Eye (tissue), 1 donor: Measurements from ENCODE around the gene TMEM204.
A peak's percentile ranks its signal among the peaks of the same experiment; 100 is the strongest.

ENCODE experiments used
- DNase-seq: peaks from one replicate; pipeline ENCODE4 v3.0.0-alpha.2; 2015

Gene TMEM204

GRCh38 chr16:1523581-1524245 is 9.8 kb upstream of the TMEM204 start:
- no peak for DNase-seq

- DNase-seq: no peak
Observed at GRCh38 chr16:1524366-1524765, 9.1 kb upstream of the TMEM204 start.

GRCh38 chr16:1525871-1526607 is 7.4 kb upstream of the TMEM204 start:
- DNase-seq: no peak

- no peak for DNase-seq
Observed at GRCh38 chr16:1526608-1527555, 6.6 kb upstream of the TMEM204 start.

GRCh38 chr16:1527836-1528811 is 5.3 kb upstream of the TMEM204 start:
- DNase-seq: no peak

GRCh38 chr16:1528921-1529537 is 4.4 kb upstream of the TMEM204 start:
- no peak for DNase-seq

GRCh38 chr16:1530349-1530882 is 3.0 kb upstream of the TMEM204 start:
- DNase-seq: no peak

GRCh38 chr16:1530883-1531637 is 2.4 kb upstream of the TMEM204 start:
- peak; percentile 71 for DNase-seq

- no peak for DNase-seq
Observed at GRCh38 chr16:1531638-1531910, 1.9 kb upstream of the TMEM204 start.

- DNase-seq: no peak
Observed at GRCh38 chr16:1532081-1532760, 1.2 kb upstream of the TMEM204 start.

- DNase-seq: no peak
Observed at GRCh38 chr16:1532771-1533170, 695 bp upstream of the TMEM204 start.

GRCh38 chr16:1534021-1535020 is 855 bp downstream of the TMEM204 start:
- DNase-seq: no peak

GRCh38 chr16:1535391-1536291 is 2.2 kb downstream of the TMEM204 start:
- no peak for DNase-seq

- no peak for DNase-seq
Observed at GRCh38 chr16:1536601-1537000, 3.1 kb downstream of the TMEM204 start.

GRCh38 chr16:1537138-1537577 is 3.7 kb downstream of the TMEM204 start:
- DNase-seq: no peak

- no peak for DNase-seq
Observed at GRCh38 chr16:1537763-1538289, 4.4 kb downstream of the TMEM204 start.

GRCh38 chr16:1538804-1539520 is 5.5 kb downstream of the TMEM204 start:
- no peak for DNase-seq
